Breast epithelium (tissue), 3 donors: ENCODE results near the gene ST6GAL1.

Experiments
- CTCF ChIP-seq, 3 donors: fragments of 450-650 bp; IDR thresholded peaks; one replicate each; pipeline ENCODE4 v1.5.1; 2016 to 2017; ENCODE audit warnings: antibody characterized with exemption in 3 of 3, mild to moderate bottlenecking in 3 of 3, moderate library complexity in 3 of 3
- POLR2A ChIP-seq: fragments of 450-650 bp; IDR thresholded peaks from one replicate; pipeline ENCODE4 v1.6.1; 2016; ENCODE audit warnings: antibody characterized with exemption, mild to moderate bottlenecking, moderate library complexity

GRCh38 chr3:186922790-186923189 is 7.5 kb upstream of the ST6GAL1 start:
- TF ChIP-seq CTCF (IDR thresholded peaks at IDR 0.05) (no peak), POLR2A (no peak)
